Smooth muscle cell (in vitro differentiated cells): Measurements from ENCODE around the gene PAPSS2. TPM values are rescaled to one million over a fixed set of nuclear protein-coding genes. Genes with fewer than 3 reads are reported as not detected.

Experiments
- DNase-seq: peaks from one replicate; lab custom pipeline; 2025; ENCODE audit not compliant: unreplicated experiment; lab: John Stamatoyannopoulos, UW
- H2AFZ ChIP-seq: fragments of 200-600 bp; sonication (generic); 2 replicates; pipeline ENCODE4 v1.6.0; 2016; ENCODE audit warnings: antibody characterized with exemption, low read depth, mild to moderate bottlenecking
- H3F3A ChIP-seq: fragments of 200-600 bp; sonication (generic); 2 replicates; pipeline ENCODE4 v1.6.0; 2017; ENCODE audit warnings: antibody characterized with exemption, low read depth
- H3K27ac ChIP-seq: fragments of 200-600 bp; sonication (generic); 2 replicates; pipeline ENCODE4 v1.5.1; 2016; ENCODE audit warnings: low read depth, mild to moderate bottlenecking
- H3K27me3 ChIP-seq: fragments of 200-600 bp; sonication (generic); 2 replicates; pipeline ENCODE4 v1.6.1; 2016; ENCODE audit warnings: low read depth, mild to moderate bottlenecking
- H3K36me3 ChIP-seq: fragments of 200-600 bp; sonication (generic); 2 replicates; pipeline ENCODE4 v1.5.1; 2016; ENCODE audit warnings: low read depth
- H3K4me1 ChIP-seq: fragments of 200-600 bp; sonication (generic); 2 replicates; pipeline ENCODE4 v1.5.1; 2016; ENCODE audit warnings: low read depth
- H3K4me2 ChIP-seq: fragments of 200-600 bp; sonication (generic); 2 replicates; pipeline ENCODE4 v1.6.0; 2016; ENCODE audit warnings: mild to moderate bottlenecking
- H3K4me3 ChIP-seq: fragments of 200-600 bp; sonication (generic); 2 replicates; pipeline ENCODE4 v1.5.1; 2016; ENCODE audit warnings: mild to moderate bottlenecking
- H3K79me2 ChIP-seq: fragments of 200-600 bp; sonication (generic); 2 replicates; pipeline ENCODE4 v1.6.0; 2016; ENCODE audit warnings: low read depth, mild to moderate bottlenecking
- H3K9ac ChIP-seq: fragments of 200-600 bp; sonication (generic); 2 replicates; pipeline ENCODE4 v1.6.0; 2016; ENCODE audit warnings: low read depth
- H3K9me3 ChIP-seq: fragments of 200-600 bp; sonication (generic); replicated peaks from 2 replicates; pipeline ENCODE4 v1.5.1; 2016; ENCODE audit warnings: low read depth
- H4K20me1 ChIP-seq: fragments of 200-600 bp; sonication (generic); 2 replicates; pipeline ENCODE4 v1.6.0; 2016; ENCODE audit warnings: low read depth
- WGBS: methylation state at CpG from one replicate; pipeline ENCODE4 v1.1.7; 2016; ENCODE audit warnings: low lambda C conversion rate; 5-methylcytosine and 5-hydroxymethylcytosine counted together
- polyA plus RNA-seq: library from polyadenylated mRNA; unstranded; fragments of >200 nt; fragmentation: Nextera tagmentation; extraction: Ambion mirVana; gene quantifications from 2 replicates; pipeline ENCODE4 v1.2.1, GENCODE V29; 2016
- total RNA-seq: library from RNA; depleted of rRNA; stranded (reverse); fragments of >200 nt; gene quantifications from 2 replicates; pipeline ENCODE4 v1.2.3, GENCODE V29; 2014
- TF ChIP-seq, protein P1 (sequence below): fragments of 200-600 bp; sonication (generic); IDR thresholded peaks from 2 replicates; pipeline ENCODE4 v1.5.1; 2017; ENCODE audit warnings: borderline replicate concordance, mild to moderate bottlenecking, antibody characterized with exemption; ENCODE audit not compliant: insufficient read depth, poor library complexity, severe bottlenecking

Gene PAPSS2
- total and polyA plus RNA-seq, 2 experiments from 2014 or later: 96.1 to 105 TPM

DNA sequence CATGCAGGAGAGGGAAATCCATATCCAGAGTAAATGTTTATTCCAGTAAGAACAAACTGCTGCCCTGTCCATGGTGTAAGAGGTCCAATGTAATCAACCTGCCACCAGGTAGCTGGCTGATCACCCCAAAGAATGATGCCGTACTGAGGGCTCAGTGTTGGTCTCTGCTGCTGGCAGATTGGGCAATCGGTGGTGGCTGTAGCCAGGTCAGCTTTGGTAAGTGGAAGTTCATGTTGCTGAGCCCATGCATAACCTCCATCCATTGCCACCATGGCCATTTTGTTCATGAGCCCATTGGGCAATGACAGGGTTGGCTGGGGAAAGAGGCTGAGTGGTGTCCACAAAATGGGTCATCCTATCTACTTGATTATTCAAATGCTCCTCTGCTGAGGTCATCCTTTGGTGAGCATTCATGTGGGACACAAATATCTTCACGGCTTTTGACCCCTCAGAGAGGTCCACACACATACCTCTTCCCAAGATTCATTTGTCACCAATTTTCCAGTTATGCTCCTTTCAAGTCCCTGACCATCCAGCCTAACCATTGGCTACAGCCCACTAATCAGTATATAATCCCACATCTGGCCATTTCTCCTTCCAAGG lies 23.3 kb upstream of the PAPSS2 start:
- H3K79me2 ChIP-seq: no peaks in the 10 kb centered on the region
- H3K4me1 ChIP-seq: no peaks in the 10 kb centered on the region
- TF ChIP-seq, protein P1, sequence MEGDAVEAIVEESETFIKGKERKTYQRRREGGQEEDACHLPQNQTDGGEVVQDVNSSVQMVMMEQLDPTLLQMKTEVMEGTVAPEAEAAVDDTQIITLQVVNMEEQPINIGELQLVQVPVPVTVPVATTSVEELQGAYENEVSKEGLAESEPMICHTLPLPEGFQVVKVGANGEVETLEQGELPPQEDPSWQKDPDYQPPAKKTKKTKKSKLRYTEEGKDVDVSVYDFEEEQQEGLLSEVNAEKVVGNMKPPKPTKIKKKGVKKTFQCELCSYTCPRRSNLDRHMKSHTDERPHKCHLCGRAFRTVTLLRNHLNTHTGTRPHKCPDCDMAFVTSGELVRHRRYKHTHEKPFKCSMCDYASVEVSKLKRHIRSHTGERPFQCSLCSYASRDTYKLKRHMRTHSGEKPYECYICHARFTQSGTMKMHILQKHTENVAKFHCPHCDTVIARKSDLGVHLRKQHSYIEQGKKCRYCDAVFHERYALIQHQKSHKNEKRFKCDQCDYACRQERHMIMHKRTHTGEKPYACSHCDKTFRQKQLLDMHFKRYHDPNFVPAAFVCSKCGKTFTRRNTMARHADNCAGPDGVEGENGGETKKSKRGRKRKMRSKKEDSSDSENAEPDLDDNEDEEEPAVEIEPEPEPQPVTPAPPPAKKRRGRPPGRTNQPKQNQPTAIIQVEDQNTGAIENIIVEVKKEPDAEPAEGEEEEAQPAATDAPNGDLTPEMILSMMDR: no peak
- H3K36me3 ChIP-seq: no peaks in the 10 kb centered on the region
- no peaks in the 10 kb centered on the region for H3F3A ChIP-seq
- H3K9me3 ChIP-seq: no peaks in the 10 kb centered on the region
- no peak for DNase-seq
- H3K27ac ChIP-seq: no peak overlapping the region
- no peaks in the 10 kb centered on the region for H3K27me3 ChIP-seq
- no peaks in the 10 kb centered on the region for H4K20me1 ChIP-seq
- no peak overlapping the region for H3K4me3 ChIP-seq
- no peak overlapping the region for H3K9ac ChIP-seq
- no peak overlapping the region for H2AFZ ChIP-seq
- 91% methylated on average over 3 of the region's 3 CpGs for WGBS
- no peak overlapping the region for H3K4me2 ChIP-seq

DNA sequence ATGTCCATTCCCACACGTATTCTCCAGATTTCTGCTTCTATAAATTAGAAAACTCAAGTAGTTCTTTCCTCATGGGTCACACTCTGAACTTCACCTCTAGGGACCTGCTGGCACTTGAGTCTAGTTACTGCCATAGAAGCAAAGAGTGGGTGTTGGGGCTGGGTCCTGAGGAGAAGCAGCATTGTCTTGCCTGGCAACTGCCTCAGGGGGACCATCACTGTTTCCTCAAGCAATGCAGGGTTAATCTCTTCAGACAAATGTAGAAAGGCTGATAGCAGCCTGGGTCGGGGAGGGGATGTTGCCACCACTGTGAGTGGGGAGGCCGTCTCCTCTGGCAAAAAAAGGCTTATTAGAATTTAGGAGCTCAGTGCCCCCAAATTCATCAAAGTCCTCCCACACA lies 20.2 kb upstream of the PAPSS2 start:
- no peaks in the 10 kb centered on the region for H3K36me3 ChIP-seq
- 94% methylated on average over 3 of the region's 3 CpGs for WGBS

GRCh38 chr10:87640043-87640442 lies 19.6 kb upstream of the PAPSS2 start:
- Histone ChIP-seq H2AFZ (no peak overlapping the region), H3K27me3 (no peaks in the 10 kb centered on the region), H3K9ac (no peak overlapping the region), H3K4me2 (no peak overlapping the region), H3K36me3 (no peaks in the 10 kb centered on the region), H3K9me3 (no peaks in the 10 kb centered on the region), H3K4me1 (no peaks in the 10 kb centered on the region), H3K27ac (no peak overlapping the region), H4K20me1 (no peaks in the 10 kb centered on the region), H3K4me3 (no peak overlapping the region), H3K79me2 (no peaks in the 10 kb centered on the region), H3F3A (no peaks in the 10 kb centered on the region)
- no peak for DNase-seq
- TF ChIP-seq, protein P1: no peak

More for the DNA sequence above, 20.2 kb upstream of the PAPSS2 start:
- no peak for DNase-seq
- Histone ChIP-seq H3K27ac (no peak overlapping the region), H3K79me2 (no peaks in the 10 kb centered on the region), H3K4me1 (no peaks in the 10 kb centered on the region), H3K4me3 (no peak overlapping the region), H4K20me1 (no peaks in the 10 kb centered on the region), H3K4me2 (no peak overlapping the region), H3K27me3 (no peaks in the 10 kb centered on the region), H3K9ac (no peak overlapping the region), H2AFZ (no peak overlapping the region), H3F3A (no peaks in the 10 kb centered on the region), H3K9me3 (no peaks in the 10 kb centered on the region)
- TF ChIP-seq, protein P1: no peak

GRCh38 chr10:87642486-87642885 lies 17.2 kb upstream of the PAPSS2 start:
- no peak overlapping the region for H3K4me3 ChIP-seq
- H3F3A ChIP-seq: no peaks in the 10 kb centered on the region
- no peak overlapping the region for H3K27ac ChIP-seq
- H4K20me1 ChIP-seq: no peaks in the 10 kb centered on the region
- H3K4me1 ChIP-seq: no peaks in the 10 kb centered on the region
- H3K27me3 ChIP-seq: no peaks in the 10 kb centered on the region
- no peak overlapping the region for H3K4me2 ChIP-seq
- H3K36me3 ChIP-seq: no peaks in the 10 kb centered on the region
- H3K9me3 ChIP-seq: no peaks in the 10 kb centered on the region
- no peak for DNase-seq
- no peak overlapping the region for H2AFZ ChIP-seq
- 92% methylated on average over 11 of the region's 11 CpGs for WGBS
- no peak overlapping the region for H3K9ac ChIP-seq
- TF ChIP-seq, protein P1: no peak
- H3K79me2 ChIP-seq: no peaks in the 10 kb centered on the region
